Bronchus fibroblast of lung (primary cell): ENCODE results near the gene CD101. TPM values are rescaled to one million over a fixed set of nuclear protein-coding genes. Genes with fewer than 3 reads are reported as not detected.

ENCODE experiments used
- total RNA-seq: library from RNA; depleted of rRNA; stranded (reverse); fragments of >200 nt; gene quantifications from 2 replicates; pipeline ENCODE4 v1.2.3, GENCODE V29; 2015

Gene CD101, protein sequence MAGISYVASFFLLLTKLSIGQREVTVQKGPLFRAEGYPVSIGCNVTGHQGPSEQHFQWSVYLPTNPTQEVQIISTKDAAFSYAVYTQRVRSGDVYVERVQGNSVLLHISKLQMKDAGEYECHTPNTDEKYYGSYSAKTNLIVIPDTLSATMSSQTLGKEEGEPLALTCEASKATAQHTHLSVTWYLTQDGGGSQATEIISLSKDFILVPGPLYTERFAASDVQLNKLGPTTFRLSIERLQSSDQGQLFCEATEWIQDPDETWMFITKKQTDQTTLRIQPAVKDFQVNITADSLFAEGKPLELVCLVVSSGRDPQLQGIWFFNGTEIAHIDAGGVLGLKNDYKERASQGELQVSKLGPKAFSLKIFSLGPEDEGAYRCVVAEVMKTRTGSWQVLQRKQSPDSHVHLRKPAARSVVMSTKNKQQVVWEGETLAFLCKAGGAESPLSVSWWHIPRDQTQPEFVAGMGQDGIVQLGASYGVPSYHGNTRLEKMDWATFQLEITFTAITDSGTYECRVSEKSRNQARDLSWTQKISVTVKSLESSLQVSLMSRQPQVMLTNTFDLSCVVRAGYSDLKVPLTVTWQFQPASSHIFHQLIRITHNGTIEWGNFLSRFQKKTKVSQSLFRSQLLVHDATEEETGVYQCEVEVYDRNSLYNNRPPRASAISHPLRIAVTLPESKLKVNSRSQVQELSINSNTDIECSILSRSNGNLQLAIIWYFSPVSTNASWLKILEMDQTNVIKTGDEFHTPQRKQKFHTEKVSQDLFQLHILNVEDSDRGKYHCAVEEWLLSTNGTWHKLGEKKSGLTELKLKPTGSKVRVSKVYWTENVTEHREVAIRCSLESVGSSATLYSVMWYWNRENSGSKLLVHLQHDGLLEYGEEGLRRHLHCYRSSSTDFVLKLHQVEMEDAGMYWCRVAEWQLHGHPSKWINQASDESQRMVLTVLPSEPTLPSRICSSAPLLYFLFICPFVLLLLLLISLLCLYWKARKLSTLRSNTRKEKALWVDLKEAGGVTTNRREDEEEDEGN
- total RNA-seq = not detected in 2 replicates

DNA sequence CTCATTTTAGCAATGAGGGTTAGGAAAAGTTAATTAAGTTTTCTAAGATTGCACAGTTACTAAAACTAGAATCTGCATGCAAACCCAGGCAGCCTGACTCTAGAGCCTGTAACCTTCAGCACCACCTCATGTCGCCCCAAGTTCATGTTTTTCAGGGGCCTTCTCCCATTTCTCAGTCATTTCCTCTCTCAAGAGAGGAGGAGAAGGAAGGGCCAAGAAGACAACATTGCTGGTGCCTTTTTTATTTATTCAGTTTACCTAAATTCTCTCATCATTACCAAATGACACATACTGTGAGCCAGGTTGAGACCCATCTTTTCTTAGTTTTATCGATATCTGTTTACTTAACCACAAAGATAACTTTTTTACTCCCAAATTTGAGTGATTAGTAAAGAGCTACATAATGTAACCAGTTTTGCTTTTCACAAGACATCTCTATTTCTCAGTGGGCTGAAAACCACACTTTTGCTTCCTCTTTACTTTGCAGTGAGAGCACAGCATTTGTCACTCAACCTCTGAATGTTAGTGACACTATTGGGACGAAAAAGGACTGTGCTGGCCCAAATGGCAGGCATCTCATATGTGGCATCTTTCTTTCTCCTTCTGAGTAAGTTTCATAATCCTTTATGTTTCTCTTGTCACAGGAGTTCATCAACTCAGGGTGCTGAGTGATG is at the start of gene CD101:
Gene CD101 (plus strand): TSS at position 507 of the 674 bp plus-strand sequence. CDS start 58 bp downstream, at position 565.

DNA sequence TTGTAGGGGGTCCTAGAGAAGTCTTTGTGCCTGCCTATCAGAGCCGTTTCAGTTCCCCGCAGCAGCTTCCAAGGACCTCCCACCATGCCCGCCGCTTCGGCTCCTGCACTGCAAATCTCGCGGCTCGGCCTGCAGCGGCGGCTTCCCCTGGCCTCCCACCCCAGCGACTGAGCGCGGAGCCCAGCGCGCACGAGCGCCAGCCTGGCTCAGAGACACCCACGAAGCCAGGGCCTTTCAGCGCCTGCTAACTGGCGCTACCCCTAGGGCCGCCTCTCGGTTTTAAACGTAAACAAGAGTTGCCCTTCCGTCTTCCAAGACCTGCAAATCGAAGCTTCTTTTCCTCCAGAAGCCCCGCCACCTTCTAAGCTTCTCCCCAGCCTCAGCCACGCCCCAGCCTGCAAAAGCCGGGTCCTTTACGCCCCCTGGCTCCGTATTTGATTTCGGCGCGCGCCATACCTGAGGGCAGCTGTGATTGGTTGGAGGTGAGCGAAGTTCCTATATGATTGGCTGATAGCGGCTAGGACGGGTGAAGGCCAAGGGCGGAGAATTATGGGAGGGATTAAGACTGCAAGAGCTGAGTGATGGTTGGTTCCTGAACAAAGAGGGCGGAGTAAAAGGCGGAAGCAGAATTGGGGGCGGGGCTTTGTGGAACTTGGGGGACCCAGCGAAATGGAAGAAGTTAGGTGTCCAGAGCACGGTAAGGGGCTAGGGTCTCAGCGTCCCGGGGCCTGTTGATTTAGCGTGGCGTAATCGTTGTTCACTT is 58.3 kb downstream of the CD101 start, which contains the start of gene TTF2:
Gene TTF2 (plus strand): TSS at position 649 of the 763 bp plus-strand sequence. CDS start 21 bp downstream, at position 670.

Other genes starting within 250 kb of the CD101 start
- gene CD2, start 247.3 kb upstream of the CD101 start, total RNA-seq = not detected in 2 replicates
- gene PTGFRN, start 91.8 kb upstream of the CD101 start, total RNA-seq = 7.0 and 10.4 TPM in 2 replicates
- 16.6 and 23.9 TPM in 2 replicates for gene TTF2, start 58.6 kb downstream of the CD101 start, total RNA-seq
- 3.0 and 4.0 TPM in 2 replicates for gene TRIM45, start 120.0 kb downstream of the CD101 start, total RNA-seq
- gene VTCN1, start 209.2 kb downstream of the CD101 start, total RNA-seq = not detected in 2 replicates